ENCODE data around the gene NAT14. TPM values are rescaled to one million over a fixed set of nuclear protein-coding genes. Genes with fewer than 3 reads are reported as not detected.

NAT14 gene
- total RNA-seq, 1 experiment from 2014 or later, result 55.3 TPM

DNA sequence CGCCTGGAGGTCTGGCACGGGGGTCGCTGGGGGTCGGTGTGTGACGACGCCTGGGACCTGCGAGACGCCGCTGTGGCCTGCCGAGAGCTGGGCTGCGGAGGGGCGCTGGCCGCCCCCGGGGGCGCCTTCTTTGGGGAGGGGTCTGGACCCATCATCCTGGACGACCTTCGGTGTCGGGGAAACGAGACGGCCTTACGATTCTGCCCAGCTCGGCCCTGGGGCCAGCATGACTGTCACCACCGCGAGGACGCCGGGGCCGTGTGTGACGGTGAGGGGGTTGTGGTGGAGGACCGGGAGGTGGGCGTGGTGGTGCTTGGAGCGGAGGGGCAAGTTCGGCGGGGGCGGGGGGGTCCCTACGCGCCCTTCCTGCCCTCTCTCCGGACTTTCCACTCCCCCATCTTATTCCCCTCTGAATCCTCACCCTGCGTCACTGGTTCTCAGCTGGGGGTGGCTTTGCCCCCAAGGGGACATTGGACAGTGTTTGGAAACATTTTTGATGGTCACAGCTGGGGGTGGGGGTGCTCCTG is 8.7 kb downstream of the NAT14 start:
- H3K27me3 ChIP-seq (ENCODE audit: insufficient read depth, low read length), result no peaks in the 10 kb centered on the region
- no peak overlapping the region for H3K27ac ChIP-seq (ENCODE audit: low read depth, low read length)
- H3K9me3 ChIP-seq (ENCODE audit: control insufficient read depth in 1 of 2, insufficient read depth in 1 of 2, low read depth in 1 of 2, low read length in 2 of 2), result no peaks in the 10 kb centered on the region
- no peaks in the 10 kb centered on the region for H4K20me1 ChIP-seq (ENCODE audit: insufficient read depth)
- RAD21 ChIA-PET (ENCODE audit: low non-redundant PET in 1 of 2, low total read pairs in 2 of 2, uncharacterized antibody in 2 of 2, unreplicated experiment in 2 of 2), result no interaction called here
- intact Hi-C loops (cut with micrococcal nuclease), result no loop called here
- ATAC-seq, result no peak
- no peak overlapping the region for H3K4me3 ChIP-seq (replicated peaks in 1 of 2; ENCODE audit: low read depth in 1 of 2, low read length in 2 of 2)
- POLR2A ChIA-PET, result interaction anchor here (1.2 kb wide), 1 partner anchor 9 kb away, joined by 4 read pairs; the partner anchor contains the start of gene NAT14
- no peaks in the 10 kb centered on the region for H3K79me2 ChIP-seq (ENCODE audit: insufficient read depth, low read length)
- CTCF ChIA-PET, result interaction anchor here (2.0 kb wide), 1 partner anchor 10 kb away, joined by 5 read pairs; no protein-coding TSS in a partner anchor
- H2AFZ ChIP-seq (ENCODE audit: low read depth, low read length, poor library complexity, severe bottlenecking), result no peak overlapping the region
- DNase-seq (ENCODE audit: low read depth, low spot score), result no peak
- no peak for TF ChIP-seq CTCF (IDR thresholded peaks at IDR 0.05 in 2 of 3, conservative IDR thresholded peaks at IDR 0.05 in 1 of 3; ENCODE audit: borderline replicate concordance in 1 of 3, insufficient read depth in 1 of 3, low read depth in 2 of 3, low read length in 2 of 3)
- TF ChIP-seq POLR2A (IDR thresholded peaks at IDR 0.05; ENCODE audit: borderline replicate concordance, extremely low read depth, insufficient read depth, insufficient read length), result no peak
- no peak for TF ChIP-seq ELF1 (IDR thresholded peaks at IDR 0.05; ENCODE audit: borderline replicate concordance, low read depth)
- no peak for TF ChIP-seq RAD21 (IDR thresholded peaks at IDR 0.05; ENCODE audit: low read depth)
- no peak for TF ChIP-seq REST (IDR thresholded peaks at IDR 0.05; ENCODE audit: low read depth)
- no peak for TF ChIP-seq EZH2 (IDR thresholded peaks at IDR 0.05)
- no peak for TF ChIP-seq JUND (IDR thresholded peaks at IDR 0.05)
- TF ChIP-seq, protein P1, sequence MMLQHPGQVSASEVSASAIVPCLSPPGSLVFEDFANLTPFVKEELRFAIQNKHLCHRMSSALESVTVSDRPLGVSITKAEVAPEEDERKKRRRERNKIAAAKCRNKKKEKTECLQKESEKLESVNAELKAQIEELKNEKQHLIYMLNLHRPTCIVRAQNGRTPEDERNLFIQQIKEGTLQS (IDR thresholded peaks at IDR 0.05), result no peak
- no peak for TF ChIP-seq FOSL1 (IDR thresholded peaks at IDR 0.05; ENCODE audit: low read depth)
- no peak for TF ChIP-seq TCF7L2 (IDR thresholded peaks at IDR 0.05; ENCODE audit: borderline replicate concordance, extremely low read depth, insufficient read depth, insufficient read length)
- no peak for TF ChIP-seq CBX3 (IDR thresholded peaks at IDR 0.05; ENCODE audit: low read depth)
- TF ChIP-seq EGR1 (IDR thresholded peaks at IDR 0.05; ENCODE audit: low read depth), result no peak
- TF ChIP-seq SP1 (IDR thresholded peaks at IDR 0.05; ENCODE audit: low read depth), result no peak
- TF ChIP-seq POLR2AphosphoS5 (IDR thresholded peaks at IDR 0.05; ENCODE audit: low read depth, low read length), result no peak
- TF ChIP-seq CEBPB (IDR thresholded peaks at IDR 0.05; ENCODE audit: low read depth), result no peak
- TF ChIP-seq YY1 (IDR thresholded peaks at IDR 0.05; ENCODE audit: extremely low read depth, insufficient replicate concordance, low read depth, low read length), result no peak
- TF ChIP-seq EZH2phosphoT487 (IDR thresholded peaks at IDR 0.05; ENCODE audit: borderline replicate concordance), result no peak
- TF ChIP-seq SIN3A (IDR thresholded peaks at IDR 0.05; ENCODE audit: low read depth), result no peak
- TF ChIP-seq ZNF274 (IDR thresholded peaks at IDR 0.05; ENCODE audit: low read depth, low read length), result no peak
- no peak for TF ChIP-seq SRF (IDR thresholded peaks at IDR 0.05; ENCODE audit: low read depth)
- H3K9me2 ChIP-seq (ENCODE audit: insufficient read depth), result no peaks in the 10 kb centered on the region
- no TSS peak for BruUV-seq (replicated peaks)
- no peak overlapping the region for H3K4me2 ChIP-seq (ENCODE audit: low read length)
- no peaks in the 10 kb centered on the region for H3K36me3 ChIP-seq (ENCODE audit: control insufficient read depth in 1 of 2, insufficient read depth in 2 of 2, low read length in 2 of 2)
- no peak overlapping the region for H3K9ac ChIP-seq (ENCODE audit: low read length)
- peaks cover 0 to 8% of the 10 kb centered on the region in 2 experiments; a peak in 1 of 4 replicates for H3K4me1 ChIP-seq (ENCODE audit: control insufficient read depth in 1 of 2, insufficient read depth in 2 of 2, low read length in 2 of 2)
